SKM-1 treated with dmso at 0.1 percent for 144 hours (cell line): Measurements from ENCODE around the gene TP63.
"Not testable (repeated sequence)": the region's sequence is repeated elsewhere in the genome, so short reads cannot be mapped to it uniquely, and the experiment has no call there.

Source experiments
- DNase-seq: peaks from one replicate; lab custom pipeline; 2025; ENCODE audit not compliant: unreplicated experiment; lab: John Stamatoyannopoulos, UW

TP63 gene

GRCh38 chr3:189721873-189722665 is 90.9 kb downstream of the TP63 start:
- DNase-seq, result no peak

DNA sequence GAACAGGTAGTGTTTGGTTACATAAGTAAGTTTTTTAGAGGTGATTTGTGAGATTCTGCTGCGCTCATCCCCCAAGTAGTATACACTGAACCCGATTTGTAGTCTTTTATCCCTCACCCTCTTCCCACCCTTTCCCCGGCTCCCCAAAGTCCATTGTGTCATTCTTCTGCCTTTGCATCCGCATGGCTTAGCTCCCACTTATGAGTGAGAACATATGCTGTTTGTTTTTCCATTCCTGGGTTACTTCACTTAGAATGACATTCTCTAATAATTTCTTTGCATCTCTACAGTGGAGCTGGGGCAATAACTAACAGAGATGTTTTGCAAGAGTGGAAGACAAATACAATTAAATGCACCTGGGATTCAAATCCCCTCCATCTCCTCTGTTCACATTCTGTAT is 93.2 kb downstream of the TP63 start:
- no peak for DNase-seq

DNA sequence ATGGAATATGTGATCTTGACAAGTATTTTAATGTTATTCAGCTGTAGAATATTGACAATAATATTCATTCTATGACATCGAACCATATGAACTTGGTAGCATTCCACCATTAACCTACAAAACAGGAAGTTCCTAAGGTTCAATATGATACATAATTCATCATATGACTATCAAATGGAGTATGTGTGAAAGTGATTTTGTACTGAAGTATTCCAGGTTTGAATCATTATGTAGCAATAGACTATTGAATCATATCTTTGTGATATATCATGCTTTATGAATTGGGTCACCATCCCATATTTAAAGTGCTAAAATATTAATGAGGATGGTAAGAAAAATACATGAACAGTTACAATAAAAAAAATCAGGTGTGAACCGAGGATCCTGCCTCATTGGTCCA is 95.1 kb downstream of the TP63 start:
- DNase-seq, result no peak

DNA sequence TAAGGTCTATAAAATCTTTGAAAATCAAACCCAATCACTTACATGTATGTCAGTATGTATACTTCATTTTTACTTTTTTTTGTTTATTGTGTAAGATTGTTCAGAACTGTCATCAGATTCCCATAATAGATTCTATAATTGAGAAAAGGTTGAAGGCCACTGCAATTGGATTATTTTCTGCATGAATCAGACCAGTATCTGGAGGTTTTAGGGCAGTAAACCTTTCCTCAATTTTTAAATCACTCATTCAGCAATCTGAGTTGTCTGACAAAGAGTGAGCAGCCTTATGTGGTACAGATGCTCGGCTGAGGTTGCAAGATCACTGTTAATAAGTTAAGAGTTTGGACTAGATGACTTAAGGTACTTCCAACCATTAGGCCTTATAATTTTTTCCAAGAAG is 96.0 kb downstream of the TP63 start:
- no peak for DNase-seq

GRCh38 chr3:189727898-189728297 is 96.7 kb downstream of the TP63 start:
- DNase-seq, result no peak

DNA sequence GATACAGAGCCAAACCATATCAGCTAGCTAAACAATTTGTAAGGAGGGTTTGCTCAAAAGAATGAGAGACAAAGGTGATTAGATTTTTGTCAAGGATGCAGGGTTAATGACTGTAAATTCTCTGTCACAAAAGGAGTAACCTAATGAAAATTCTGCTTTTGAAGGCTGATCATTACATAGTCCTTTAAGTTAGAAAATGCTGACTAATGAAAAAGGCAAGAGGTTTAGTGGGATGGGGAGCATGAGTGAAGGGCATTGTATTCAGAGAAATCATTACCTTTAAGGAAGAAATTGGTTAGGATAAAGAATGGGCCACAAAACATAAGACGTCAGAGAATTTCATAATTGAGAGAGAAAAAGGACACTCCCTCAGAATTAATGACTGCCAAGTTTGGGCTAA is 97.7 kb downstream of the TP63 start:
- no peak for DNase-seq

DNA sequence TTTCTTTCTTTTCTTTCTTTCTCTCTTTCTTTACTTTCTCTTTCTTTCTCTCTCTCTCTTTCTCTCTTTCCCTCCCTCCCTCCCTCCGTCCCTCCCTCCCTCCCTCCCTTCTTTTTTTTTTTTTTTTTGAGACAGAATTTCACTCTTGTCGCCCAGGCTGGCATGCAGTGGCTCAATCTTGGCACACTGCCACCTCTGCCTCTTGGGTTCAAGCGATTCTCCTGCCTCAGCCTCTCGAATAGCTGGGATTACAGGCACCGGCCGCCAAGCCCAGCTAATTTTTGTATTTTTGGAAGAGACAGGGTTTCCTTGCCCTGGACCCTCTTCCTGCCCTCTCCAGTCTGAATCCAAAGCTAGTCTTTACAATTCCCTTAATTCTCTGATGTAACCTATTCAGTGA is 102.9 kb downstream of the TP63 start:
- DNase-seq, result no peak

DNA sequence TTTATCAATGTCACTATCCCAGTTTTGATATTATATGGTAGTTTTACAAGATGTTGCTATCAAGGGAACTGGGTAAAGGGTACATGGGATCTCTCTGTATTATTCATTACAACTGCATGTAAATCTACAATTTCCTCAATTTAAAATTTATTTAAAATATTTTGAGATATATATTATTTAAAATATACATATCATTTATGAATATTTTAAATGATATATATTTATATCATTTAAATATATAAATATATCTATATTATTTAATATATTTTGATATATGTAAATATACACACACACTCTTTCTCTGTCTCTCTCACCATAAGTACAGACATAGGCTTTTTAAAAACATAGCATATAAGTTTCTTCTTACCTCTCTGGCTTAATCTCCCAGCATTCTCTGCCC is 104.7 kb downstream of the TP63 start:
- DNase-seq, result no peak

- no peak for DNase-seq
Measured at GRCh38 chr3:189737071-189737470, 105.9 kb downstream of the TP63 start.

DNA sequence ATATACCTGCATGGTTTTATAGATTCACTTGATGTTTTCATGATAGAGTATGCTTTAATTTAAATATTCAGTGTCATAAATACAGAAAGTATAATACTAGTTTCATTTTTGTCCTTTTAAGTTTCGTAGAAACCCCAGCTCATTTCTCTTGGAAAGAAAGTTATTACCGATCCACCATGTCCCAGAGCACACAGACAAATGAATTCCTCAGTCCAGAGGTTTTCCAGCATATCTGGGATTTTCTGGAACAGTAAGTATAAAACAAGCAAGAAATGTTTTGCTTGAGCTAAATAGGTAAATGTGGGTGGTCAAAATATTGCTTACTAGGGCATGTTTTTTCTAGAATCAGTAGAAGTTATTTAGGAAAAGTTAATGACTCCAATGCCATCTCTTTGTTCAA is 106.4 kb downstream of the TP63 start:
- DNase-seq, result no peak

DNA sequence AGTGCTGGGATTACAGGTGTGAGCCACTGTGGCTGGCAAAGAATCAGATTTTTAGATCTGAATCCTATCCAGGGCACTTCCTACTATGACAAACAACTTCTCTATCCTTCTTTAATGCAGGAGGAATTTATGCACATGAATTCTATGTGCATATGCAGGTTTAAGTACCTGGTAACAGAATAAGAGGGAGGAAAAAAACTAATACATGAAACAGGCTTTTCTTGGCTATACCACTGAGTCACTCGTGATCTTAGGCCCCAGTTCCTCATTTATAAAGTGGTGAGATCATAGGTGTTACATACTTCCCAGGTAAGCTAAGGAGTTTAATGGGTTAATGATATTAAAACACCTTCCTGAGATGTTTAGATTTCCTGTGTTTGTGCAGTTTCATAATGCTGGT is 108.2 kb downstream of the TP63 start:
- DNase-seq, result no peak

GRCh38 chr3:189740156-189740555 is 109.0 kb downstream of the TP63 start:
- DNase-seq, result no peak

DNA sequence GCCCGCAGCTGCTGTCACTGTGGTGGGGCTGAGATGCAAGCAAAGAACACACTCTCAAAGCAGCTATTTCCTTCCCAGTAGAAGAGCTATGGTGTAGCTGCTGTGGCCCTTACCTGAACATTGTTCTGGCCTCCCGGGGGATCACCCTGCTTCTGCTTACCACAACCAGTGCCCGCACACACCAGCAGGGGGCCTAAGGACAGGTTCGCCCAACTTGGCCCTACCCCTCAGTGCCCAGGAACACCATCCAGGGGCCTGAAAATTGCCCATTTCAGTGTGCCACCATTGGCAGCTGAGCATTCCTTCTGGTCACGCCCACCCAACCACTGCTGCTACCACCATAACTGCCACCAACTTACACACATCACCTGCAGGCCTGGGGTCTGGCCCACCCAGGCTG is 113.0 kb downstream of the TP63 start:
- DNase-seq, result no peak

DNA sequence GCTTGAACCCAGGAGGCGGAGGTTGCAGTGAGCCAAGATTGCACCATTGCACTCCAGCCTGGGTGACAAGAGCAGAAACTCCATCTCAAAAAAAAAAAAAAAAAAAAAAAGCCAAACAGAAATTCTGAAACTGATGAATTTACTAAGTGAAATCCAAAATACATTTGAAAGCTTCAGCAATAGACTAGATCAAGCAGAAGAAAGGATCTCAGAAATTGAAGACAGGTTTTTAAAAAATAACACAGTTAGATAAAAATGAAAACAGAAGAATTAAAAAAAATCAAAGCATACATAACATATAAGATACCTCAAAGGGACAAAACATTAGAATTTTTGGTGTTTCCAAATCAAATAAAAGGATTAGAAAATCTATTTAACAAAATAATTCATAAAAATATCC is 114.4 kb downstream of the TP63 start:
- DNase-seq, result no peak

GRCh38 chr3:189748046-189748445 is 116.9 kb downstream of the TP63 start:
- no peak for DNase-seq

DNA sequence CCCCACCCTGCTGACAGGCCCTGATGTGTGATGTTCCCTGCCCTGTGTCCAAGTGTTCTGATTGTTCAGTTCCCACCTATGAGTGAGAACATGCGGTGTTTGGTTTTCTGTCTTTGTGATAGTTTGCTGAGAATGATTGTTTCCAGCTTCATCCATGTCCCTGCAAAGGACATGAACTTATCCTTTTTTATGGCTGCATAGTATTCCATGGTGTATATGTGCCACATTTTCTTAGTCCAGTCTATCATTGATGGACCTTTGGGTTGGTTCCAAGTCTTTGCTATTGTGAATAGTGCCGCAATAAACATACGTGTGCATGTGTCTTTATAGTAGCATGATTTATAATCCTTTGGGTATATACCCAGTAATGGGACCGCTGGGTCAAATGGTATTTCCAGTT is 119.8 kb downstream of the TP63 start:
- not testable (repeated sequence) for DNase-seq

DNA sequence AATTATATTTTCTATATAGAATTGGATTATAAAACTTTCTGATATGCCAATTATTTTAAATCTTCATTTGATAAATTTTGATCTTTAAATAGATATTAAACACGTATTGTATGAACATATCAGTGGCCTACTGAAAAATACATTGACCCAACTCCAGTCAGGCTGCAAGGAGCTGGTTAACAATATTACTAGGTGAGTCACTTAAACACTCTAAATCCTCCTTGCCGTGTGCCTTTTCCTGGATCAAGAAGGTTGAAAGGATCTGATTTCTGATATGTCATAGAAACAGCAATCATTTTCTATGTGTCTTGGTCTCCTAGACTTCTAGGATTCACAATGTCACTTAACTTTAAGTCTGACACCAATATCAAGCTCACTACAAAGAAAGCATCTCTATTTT is 123.2 kb downstream of the TP63 start:
- no peak for DNase-seq

- no peak for DNase-seq
Measured at GRCh38 chr3:189756582-189757078, 125.4 kb downstream of the TP63 start.

GRCh38 chr3:189758186-189758585 is 127.0 kb downstream of the TP63 start:
- no peak for DNase-seq

- no peak for DNase-seq
Measured at GRCh38 chr3:189766416-189766815, 135.2 kb downstream of the TP63 start.

- DNase-seq, result no peak
Measured at GRCh38 chr3:189771842-189772450, 140.8 kb downstream of the TP63 start.

GRCh38 chr3:189772584-189772983 is 141.4 kb downstream of the TP63 start:
- DNase-seq, result no peak

GRCh38 chr3:189773056-189773455 is 141.9 kb downstream of the TP63 start:
- DNase-seq, result no peak
